ENCODE measurements around the gene GAGE12D.
"Not testable (repeated sequence)": the region's sequence is repeated elsewhere in the genome, so short reads cannot be mapped to it uniquely, and the experiment has no call there.

GAGE12D gene, protein sequence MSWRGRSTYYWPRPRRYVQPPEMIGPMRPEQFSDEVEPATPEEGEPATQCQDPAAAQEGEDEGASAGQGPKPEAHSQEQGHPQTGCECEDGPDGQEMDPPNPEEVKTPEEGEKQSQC

GRCh38 chrX:49541433-49541832 lies at the start of gene GAGE12D:
TSS of gene GAGE12D (plus strand) at chrX:49541733. CDS start at chrX:49542888, 1,155 bp downstream.
- not testable (repeated sequence) for DNase-seq (ENCODE audit: low read depth)

DNA sequence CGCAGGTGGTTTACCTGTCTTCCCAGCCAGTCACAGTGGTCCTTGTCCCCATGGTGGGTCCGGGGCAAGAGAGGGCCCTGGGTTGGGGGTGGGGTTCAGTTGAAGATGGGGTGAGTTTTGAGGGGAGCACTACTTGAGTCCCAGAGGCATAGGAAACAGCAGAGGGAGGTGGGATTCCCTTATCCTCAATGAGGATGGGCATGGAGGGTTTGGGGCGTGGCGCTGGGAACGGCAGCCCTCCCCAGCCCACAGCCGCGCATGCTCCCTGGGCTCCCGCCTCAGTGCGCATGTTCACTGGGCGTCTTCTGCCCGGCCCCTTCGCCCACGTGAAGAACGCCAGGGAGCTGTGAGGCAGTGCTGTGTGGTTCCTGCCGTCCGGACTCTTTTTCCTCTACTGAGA lies 9.7 kb upstream of the GAGE12D start, which contains the start of gene GAGE12C:
TSS of gene GAGE12C (plus strand) at position 301 of the 400 bp plus-strand sequence. CDS start 1,155 bp downstream, outside the sequence.
- not testable (repeated sequence) for DNase-seq (ENCODE audit: low read depth)

DNA sequence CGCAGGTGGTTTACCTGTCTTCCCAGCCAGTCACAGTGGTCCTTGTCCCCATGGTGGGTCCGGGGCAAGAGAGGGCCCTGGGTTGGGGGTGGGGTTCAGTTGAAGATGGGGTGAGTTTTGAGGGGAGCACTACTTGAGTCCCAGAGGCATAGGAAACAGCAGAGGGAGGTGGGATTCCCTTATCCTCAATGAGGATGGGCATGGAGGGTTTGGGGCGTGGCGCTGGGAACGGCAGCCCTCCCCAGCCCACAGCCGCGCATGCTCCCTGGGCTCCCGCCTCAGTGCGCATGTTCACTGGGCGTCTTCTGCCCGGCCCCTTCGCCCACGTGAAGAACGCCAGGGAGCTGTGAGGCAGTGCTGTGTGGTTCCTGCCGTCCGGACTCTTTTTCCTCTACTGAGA lies 9.5 kb downstream of the GAGE12D start, which contains the start of gene GAGE12E:
TSS of gene GAGE12E (plus strand) at position 301 of the 400 bp plus-strand sequence. CDS start 1,155 bp downstream, outside the sequence.
- not testable (repeated sequence) for DNase-seq (ENCODE audit: low read depth)

GRCh38 chrX:49560542-49560941 lies 19.0 kb downstream of the GAGE12D start, which contains the start of gene GAGE12F:
TSS of gene GAGE12F (plus strand) at chrX:49560842. CDS start at chrX:49561997, 1,155 bp downstream.
- DNase-seq (ENCODE audit: low read depth), result not testable (repeated sequence)

DNA sequence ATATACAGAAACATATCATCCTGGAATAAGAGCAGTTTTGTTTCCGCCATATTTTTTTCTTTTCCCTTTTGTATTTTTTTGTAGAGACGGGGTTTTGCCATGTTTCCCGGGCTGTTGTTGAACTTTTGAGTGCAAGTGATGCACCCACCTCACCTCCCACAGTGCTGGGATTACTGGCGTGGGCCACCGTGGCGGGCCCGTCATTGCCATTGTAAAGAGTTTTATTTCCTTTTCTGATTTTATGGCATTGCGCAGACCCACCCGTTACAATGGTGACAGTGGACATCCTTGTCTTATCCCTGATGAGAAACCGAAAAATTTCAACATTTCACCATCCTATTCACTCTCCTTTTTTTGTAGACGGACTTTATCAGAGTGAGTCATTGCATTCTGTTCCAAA lies 27.2 kb downstream of the GAGE12D start:
- DNase-seq (ENCODE audit: low read depth), result not testable (repeated sequence)

DNA sequence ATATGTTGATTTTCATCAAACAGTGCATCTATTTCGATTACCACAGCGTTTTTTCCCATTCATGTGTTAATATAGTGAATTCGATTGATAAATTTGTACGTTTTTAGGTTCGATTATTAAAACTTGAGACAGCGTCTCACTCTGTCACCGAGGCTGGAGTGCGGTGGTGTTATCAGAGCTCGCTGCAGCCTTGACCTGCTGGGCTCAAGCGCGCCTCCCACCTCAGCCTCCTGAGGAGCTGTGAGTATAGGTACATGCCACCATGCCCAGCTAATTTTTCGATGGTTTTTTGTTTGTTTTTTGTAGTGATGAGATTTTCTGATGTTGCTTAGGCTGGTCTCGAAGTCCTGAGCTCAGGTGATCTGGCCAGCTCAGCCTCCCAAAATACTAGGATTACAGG lies 27.6 kb downstream of the GAGE12D start:
- not testable (repeated sequence) for DNase-seq (ENCODE audit: low read depth)

DNA sequence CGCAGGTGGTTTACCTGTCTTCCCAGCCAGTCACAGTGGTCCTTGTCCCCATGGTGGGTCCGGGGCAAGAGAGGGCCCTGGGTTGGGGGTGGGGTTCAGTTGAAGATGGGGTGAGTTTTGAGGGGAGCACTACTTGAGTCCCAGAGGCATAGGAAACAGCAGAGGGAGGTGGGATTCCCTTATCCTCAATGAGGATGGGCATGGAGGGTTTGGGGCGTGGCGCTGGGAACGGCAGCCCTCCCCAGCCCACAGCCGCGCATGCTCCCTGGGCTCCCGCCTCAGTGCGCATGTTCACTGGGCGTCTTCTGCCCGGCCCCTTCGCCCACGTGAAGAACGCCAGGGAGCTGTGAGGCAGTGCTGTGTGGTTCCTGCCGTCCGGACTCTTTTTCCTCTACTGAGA lies 28.6 kb downstream of the GAGE12D start, which contains the start of gene GAGE12G:
TSS of gene GAGE12G (plus strand) at position 301 of the 400 bp plus-strand sequence. CDS start 1,155 bp downstream, outside the sequence.
- not testable (repeated sequence) for DNase-seq (ENCODE audit: low read depth)

DNA sequence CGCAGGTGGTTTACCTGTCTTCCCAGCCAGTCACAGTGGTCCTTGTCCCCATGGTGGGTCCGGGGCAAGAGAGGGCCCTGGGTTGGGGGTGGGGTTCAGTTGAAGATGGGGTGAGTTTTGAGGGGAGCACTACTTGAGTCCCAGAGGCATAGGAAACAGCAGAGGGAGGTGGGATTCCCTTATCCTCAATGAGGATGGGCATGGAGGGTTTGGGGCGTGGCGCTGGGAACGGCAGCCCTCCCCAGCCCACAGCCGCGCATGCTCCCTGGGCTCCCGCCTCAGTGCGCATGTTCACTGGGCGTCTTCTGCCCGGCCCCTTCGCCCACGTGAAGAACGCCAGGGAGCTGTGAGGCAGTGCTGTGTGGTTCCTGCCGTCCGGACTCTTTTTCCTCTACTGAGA lies 38.1 kb downstream of the GAGE12D start, which contains the start of gene GAGE12H:
TSS of gene GAGE12H (plus strand) at position 301 of the 400 bp plus-strand sequence. CDS start 1,155 bp downstream, outside the sequence.
- not testable (repeated sequence) for DNase-seq (ENCODE audit: low read depth)

DNA sequence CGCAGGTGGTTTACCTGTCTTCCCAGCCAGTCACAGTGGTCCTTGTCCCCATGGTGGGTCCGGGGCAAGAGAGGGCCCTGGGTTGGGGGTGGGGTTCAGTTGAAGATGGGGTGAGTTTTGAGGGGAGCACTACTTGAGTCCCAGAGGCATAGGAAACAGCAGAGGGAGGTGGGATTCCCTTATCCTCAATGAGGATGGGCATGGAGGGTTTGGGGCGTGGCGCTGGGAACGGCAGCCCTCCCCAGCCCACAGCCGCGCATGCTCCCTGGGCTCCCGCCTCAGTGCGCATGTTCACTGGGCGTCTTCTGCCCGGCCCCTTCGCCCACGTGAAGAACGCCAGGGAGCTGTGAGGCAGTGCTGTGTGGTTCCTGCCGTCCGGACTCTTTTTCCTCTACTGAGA lies 47.7 kb downstream of the GAGE12D start, which contains the start of gene GAGE2A:
TSS of gene GAGE2A (plus strand) at position 301 of the 400 bp plus-strand sequence. CDS start 1,155 bp downstream, outside the sequence.
- DNase-seq (ENCODE audit: low read depth), result not testable (repeated sequence)

DNA sequence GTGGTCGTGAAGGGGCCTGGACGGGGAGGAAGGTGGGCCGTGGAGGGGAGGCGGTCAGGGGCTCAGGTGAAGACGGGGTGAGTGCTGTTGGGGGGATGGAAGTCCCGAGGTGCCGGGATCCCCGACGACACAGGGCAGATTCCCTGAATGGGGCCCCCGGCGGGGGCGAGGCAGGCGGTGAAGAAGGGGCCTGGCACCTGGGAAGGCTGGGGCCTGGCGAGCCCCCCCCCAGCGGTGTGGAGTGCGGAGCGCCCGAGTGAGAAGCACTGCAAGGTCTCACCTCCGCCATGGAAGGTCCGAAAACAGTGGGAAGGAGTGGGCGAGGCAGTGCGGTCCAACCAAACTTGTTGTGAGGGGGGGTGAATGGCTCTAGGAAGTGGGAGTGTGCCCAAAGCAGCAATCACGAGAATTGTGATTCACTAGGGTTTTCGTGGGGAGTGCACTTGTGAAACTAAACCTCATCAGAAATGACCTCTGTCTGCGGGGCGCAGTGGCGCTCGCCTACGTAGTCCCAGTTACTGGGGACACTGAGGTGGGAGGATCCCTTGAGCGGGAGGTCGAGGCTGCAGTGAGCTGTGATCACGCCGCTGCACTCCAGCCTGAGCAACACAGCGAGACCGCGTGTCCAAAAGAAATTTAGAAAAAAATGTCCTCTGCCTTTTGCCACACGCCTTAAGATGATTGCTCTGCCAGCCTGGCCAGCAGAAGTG lies 48.4 kb downstream of the GAGE12D start:
- DNase-seq (ENCODE audit: low read depth), result not testable (repeated sequence)

DNA sequence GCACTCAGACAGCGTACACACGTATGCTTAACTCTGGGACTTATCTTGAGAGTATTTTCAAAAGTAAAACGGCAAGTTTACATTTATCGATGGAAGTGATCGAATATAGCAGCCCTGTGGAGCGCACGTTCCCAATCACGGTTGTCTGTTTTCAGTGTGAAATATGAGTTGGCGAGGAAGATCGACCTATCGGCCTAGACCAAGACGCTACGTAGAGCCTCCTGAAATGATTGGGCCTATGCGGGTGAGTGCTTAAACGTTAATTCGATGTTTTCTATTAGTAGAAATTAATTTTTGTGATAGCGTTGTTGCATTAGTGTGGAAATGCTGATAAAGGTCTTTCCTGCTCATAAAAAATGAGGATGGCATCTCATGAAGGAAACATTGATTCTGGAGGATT lies 49.0 kb downstream of the GAGE12D start:
- DNase-seq (ENCODE audit: low read depth), result not testable (repeated sequence)

Data from fibroblast of the conjunctiva (primary cell).